Activated CD8-positive, alpha-beta T cell treated with anti-CD3 and anti-CD28 coated beads, Interleukin-2, amount 10 ng/mL, durations not matched to agents 7 days and 5 days (primary cell): Measurements from ENCODE around the gene PKNOX2. TPM values are rescaled to one million over a fixed set of nuclear protein-coding genes. Genes with fewer than 3 reads are reported as not detected.

Experiments used
- ATAC-seq: fragments of 150-1000 bp; cut with Tn5 transposase; one replicate; pipeline ENCODE4 v1.10.0; 2021; ENCODE audit warnings: moderate library complexity
- CTCF ChIA-PET: fragments of 350-600 bp; sonication (Branson Sonifier 250); formaldehyde crosslinking; loops from one replicate; lab custom pipeline; 2021; ENCODE audit warnings: antibody characterized with exemption; lab: Charles Lee
- POLR2A ChIA-PET: fragments of 350-600 bp; sonication (Branson Sonifier 250); formaldehyde crosslinking; loops from one replicate; lab custom pipeline; 2021; ENCODE audit warnings: antibody characterized with exemption; lab: Charles Lee
- DNase-seq: peaks from one replicate; pipeline ENCODE4 v3.0.0-alpha.2; 2020
- H3K27ac Mint-ChIP-seq: one replicate; pipeline ENCODE4 v1.8.0; 2021; ENCODE audit warnings: mild to moderate bottlenecking, mixed read lengths
- H3K27me3 Mint-ChIP-seq: one replicate; pipeline ENCODE4 v1.8.0; 2021; ENCODE audit warnings: low read depth, mixed read lengths
- H3K36me3 Mint-ChIP-seq: one replicate; pipeline ENCODE4 v1.8.0; 2021; ENCODE audit warnings: low read depth, mixed read lengths
- H3K4me1 Mint-ChIP-seq: one replicate; pipeline ENCODE4 v1.8.0; 2021; ENCODE audit warnings: low read depth, mixed read lengths
- H3K4me3 Mint-ChIP-seq: one replicate; pipeline ENCODE4 v1.8.0; 2021; ENCODE audit warnings: mild to moderate bottlenecking, mixed read lengths
- H3K9me3 Mint-ChIP-seq: one replicate; pipeline ENCODE4 v1.8.0; 2022; ENCODE audit warnings: mixed read lengths; ENCODE audit not compliant: insufficient read depth
- total RNA-seq, 2 experiments: library from RNA; stranded (reverse); gene quantifications; one replicate each; pipeline ENCODE4 v1.2.3, GENCODE V29; 2021

PKNOX2 gene
- total RNA-seq, 2 experiments from 2014 or later: not detected

DNA sequence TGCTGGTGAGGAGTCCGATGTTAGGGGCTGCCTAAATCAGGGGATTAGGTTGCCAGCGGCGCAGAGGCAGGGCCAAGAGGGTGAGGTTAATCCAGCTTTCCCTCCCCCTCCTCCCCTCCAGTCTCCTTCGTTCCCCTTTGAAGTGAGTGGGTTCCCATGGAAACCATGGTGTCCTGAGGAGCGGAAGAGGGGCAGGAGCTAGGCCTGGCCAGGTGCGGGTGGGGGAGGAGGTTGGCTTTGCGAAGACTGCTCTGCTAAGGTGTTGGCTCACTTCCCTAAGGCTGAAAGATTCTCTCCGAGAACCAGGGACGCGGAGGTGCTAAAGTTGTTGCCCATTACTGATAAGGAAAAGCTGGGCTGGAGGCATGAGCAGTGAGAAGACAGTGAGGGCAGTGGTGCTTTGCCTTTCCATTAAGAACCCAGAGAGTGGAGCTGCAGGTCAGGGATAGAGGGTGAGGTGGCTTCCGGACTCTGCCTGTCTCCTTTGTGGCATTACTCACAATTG is 206.9 kb downstream of the PKNOX2 start:
- ChIA-PET POLR2A (no interaction called here), CTCF (no interaction called here)
- no peaks in the 10 kb centered on the region for H3K4me1 Mint-ChIP-seq
- ATAC-seq (no peak), DNase-seq (no peak)
- no peaks in the 10 kb centered on the region for H3K36me3 Mint-ChIP-seq
- no peak overlapping the region for H3K4me3 Mint-ChIP-seq
- no peak overlapping the region for H3K27ac Mint-ChIP-seq
- H3K27me3 Mint-ChIP-seq: peaks cover 38% of the 10 kb centered on the region
- H3K9me3 Mint-ChIP-seq: no peaks in the 10 kb centered on the region

DNA sequence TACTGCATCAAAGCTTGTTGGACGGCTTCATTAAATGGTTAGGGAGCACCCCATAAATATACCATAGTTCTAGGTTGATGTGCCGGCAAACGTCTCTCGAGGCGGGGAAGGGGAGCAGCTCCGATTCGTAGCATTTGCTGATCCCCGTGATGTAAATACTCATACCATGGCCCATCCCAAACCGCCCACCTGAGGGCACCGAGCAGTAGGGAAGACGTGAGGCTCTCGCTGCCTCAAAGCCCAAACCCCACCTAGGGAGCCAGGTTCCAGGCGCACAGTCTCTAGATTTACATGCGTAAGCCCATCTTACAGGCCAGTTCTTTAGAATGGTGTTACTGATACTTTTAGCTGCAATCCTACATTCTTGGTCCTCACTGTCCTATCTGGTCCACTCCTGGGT is 207.5 kb downstream of the PKNOX2 start:
- H3K9me3 Mint-ChIP-seq: no peaks in the 10 kb centered on the region
- CTCF ChIA-PET: interaction anchor here (1.3 kb wide), 1 partner anchor 26 kb away, joined by 4 read pairs; no protein-coding TSS in a partner anchor
- no peaks in the 10 kb centered on the region for H3K36me3 Mint-ChIP-seq
- ATAC-seq: no peak
- H3K4me1 Mint-ChIP-seq: no peaks in the 10 kb centered on the region
- H3K4me3 Mint-ChIP-seq: no peak overlapping the region
- H3K27me3 Mint-ChIP-seq: peaks cover 36% of the 10 kb centered on the region
- no peak overlapping the region for H3K27ac Mint-ChIP-seq
- POLR2A ChIA-PET: no interaction called here
- DNase-seq: no peak

DNA sequence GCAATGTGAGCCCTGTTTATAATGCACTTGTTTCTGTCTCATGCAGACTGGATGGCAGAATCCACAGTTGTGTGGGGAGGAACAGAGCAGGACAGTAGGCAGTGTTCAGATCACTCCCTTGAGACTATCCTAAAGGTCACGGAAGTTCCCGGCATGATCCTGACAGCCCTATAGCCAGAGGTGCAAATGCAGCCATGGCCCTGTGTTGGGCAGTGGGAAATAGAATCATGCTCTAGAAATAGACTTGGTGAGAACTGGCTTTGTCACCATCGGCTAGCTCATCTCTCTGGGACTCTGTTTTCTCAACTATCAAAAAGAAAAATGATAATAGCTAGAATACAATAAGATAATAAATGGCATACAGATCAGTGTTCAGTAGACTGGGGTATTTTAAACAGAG is 208.4 kb downstream of the PKNOX2 start:
- POLR2A ChIA-PET: no interaction called here
- H3K4me3 Mint-ChIP-seq: no peak overlapping the region
- no peaks in the 10 kb centered on the region for H3K4me1 Mint-ChIP-seq
- DNase-seq (no peak), ATAC-seq (no peak)
- peaks cover 34% of the 10 kb centered on the region for H3K27me3 Mint-ChIP-seq
- CTCF ChIA-PET: interaction anchor here (1.3 kb wide), 1 partner anchor 27 kb away, joined by 4 read pairs; no protein-coding TSS in a partner anchor
- no peaks in the 10 kb centered on the region for H3K9me3 Mint-ChIP-seq
- no peaks in the 10 kb centered on the region for H3K36me3 Mint-ChIP-seq
- H3K27ac Mint-ChIP-seq: no peak overlapping the region

DNA sequence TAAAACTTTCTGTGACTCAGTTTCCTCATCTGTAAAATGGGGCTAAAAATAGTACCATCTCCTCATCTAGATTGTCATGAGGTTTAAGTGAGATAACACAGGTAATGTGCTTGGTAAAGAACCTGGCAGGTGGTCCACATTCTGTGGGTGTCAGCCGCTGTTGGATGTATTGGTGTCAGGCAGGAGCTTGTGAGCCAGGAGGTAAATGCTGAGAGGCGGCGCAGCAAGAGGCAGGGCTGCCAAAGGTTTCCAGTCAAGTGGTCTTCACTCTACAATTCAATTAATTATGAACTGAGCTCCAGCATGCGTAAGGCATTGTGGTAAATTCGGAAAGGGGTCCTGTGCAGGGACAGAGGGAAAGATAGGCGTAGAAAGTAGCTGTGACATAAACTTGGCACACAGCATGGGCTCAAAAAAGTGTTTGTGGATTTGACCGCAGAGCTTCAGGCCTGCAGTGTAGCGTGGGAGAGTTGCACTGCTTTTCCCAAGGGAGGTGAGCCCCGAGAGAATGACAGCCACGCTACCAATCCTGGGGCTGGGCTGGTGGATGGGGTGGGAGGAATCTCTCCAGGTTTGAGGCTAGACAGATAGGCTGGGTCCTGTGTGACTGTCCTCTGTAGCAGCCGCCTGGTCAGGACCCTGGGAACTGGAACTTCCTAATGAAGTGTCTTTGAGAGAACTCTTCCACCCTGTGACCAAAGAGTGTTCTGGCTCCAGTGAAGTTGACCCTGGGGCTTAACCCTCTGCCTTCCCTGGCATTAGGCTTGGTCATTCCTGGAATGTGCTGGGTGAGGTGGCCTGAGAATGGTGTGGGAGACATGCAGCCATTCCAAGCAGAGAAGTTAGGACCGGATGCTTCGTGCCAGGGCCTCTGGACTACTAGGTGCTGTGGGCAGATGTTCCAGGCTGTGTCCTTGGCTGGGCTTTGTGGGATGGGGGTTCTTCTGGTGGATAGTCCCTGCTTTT is 209.2 kb downstream of the PKNOX2 start:
- POLR2A ChIA-PET: no interaction called here
- CTCF ChIA-PET: interaction anchor here (1.3 kb wide), 1 partner anchor 28 kb away, joined by 4 read pairs; no protein-coding TSS in a partner anchor
- Mint-ChIP-seq H3K4me3 (no peak overlapping the region), H3K27ac (no peak overlapping the region), H3K9me3 (no peaks in the 10 kb centered on the region), H3K4me1 (no peaks in the 10 kb centered on the region), H3K27me3 (peaks cover 34% of the 10 kb centered on the region), H3K36me3 (no peaks in the 10 kb centered on the region)
- no peak for DNase-seq
- no peak for ATAC-seq

DNA sequence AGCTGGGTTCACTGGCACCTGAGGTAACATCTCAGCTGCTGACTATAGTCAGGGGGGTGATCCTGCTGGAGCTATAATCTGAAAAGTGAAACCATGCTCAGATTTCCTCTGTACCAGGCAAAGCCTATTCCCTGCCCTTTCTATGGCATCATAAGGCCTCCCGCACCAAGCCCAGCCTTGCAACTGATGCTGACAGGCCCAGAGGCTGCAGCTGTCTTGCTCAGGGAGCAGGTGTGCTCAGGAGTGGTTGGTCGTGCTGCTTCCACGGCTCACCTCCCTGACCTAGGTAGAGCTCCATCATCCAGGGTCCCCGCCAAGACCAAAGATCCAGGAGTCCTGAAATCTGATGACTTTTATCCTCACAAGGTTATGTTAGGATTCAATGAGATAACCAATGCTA is 209.8 kb downstream of the PKNOX2 start:
- no peak for DNase-seq
- ChIA-PET POLR2A (no interaction called here), CTCF (no interaction called here)
- H3K9me3 Mint-ChIP-seq: no peaks in the 10 kb centered on the region
- H3K4me3 Mint-ChIP-seq: no peak overlapping the region
- no peak overlapping the region for H3K27ac Mint-ChIP-seq
- peaks cover 34% of the 10 kb centered on the region for H3K27me3 Mint-ChIP-seq
- H3K36me3 Mint-ChIP-seq: no peaks in the 10 kb centered on the region
- H3K4me1 Mint-ChIP-seq: no peaks in the 10 kb centered on the region
- no peak for ATAC-seq

DNA sequence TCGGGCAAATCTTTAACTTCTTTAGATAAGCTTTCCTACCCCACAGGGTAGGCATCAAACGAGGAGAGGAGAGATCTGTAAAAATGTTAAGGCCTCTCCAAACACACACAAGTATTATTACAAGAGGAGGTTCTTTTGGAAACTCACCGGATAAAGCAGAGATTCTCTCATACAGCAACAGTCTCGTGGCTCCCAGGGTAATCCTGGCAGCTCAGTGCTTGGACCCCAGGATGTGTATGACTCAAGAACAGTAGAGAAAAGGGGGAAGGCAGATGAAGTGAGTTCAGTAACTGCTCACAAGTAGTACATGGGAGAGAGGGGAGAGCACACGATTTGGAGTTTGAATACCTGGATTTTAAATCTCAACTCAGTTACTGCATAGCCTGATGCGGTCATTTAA is 210.6 kb downstream of the PKNOX2 start:
- CTCF ChIA-PET: no interaction called here
- H3K27ac Mint-ChIP-seq: no peak overlapping the region
- ATAC-seq: no peak
- no peak for DNase-seq
- no peak overlapping the region for H3K4me3 Mint-ChIP-seq
- no peaks in the 10 kb centered on the region for H3K36me3 Mint-ChIP-seq
- H3K27me3 Mint-ChIP-seq: peaks cover 34% of the 10 kb centered on the region
- no peaks in the 10 kb centered on the region for H3K9me3 Mint-ChIP-seq
- H3K4me1 Mint-ChIP-seq: no peaks in the 10 kb centered on the region
- POLR2A ChIA-PET: no interaction called here

DNA sequence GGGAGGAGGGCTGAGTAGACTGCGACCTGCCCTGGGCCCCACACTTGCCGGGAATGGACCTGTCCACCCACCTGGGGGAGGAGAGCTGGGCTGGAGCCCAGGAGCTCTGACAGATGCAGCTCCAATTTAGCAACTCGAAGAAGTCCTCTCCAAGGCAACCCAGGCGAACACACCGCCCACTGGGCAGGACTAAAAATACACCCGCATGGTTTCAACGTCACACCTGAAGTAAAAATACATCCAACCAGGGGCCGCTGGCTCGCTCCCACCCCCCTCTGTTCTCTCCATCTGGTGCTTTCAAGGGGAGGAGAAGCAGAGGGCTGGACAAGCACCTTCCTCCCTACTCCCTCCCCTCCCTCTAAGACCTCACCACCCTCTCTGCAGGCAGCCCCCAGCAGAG is 211.6 kb downstream of the PKNOX2 start:
- H3K9me3 Mint-ChIP-seq: no peaks in the 10 kb centered on the region
- H3K4me1 Mint-ChIP-seq: no peaks in the 10 kb centered on the region
- H3K4me3 Mint-ChIP-seq: no peak overlapping the region
- ATAC-seq (no peak), DNase-seq (no peak)
- ChIA-PET POLR2A (no interaction called here), CTCF (no interaction called here)
- no peaks in the 10 kb centered on the region for H3K36me3 Mint-ChIP-seq
- peaks cover 26% of the 10 kb centered on the region for H3K27me3 Mint-ChIP-seq
- no peak overlapping the region for H3K27ac Mint-ChIP-seq

DNA sequence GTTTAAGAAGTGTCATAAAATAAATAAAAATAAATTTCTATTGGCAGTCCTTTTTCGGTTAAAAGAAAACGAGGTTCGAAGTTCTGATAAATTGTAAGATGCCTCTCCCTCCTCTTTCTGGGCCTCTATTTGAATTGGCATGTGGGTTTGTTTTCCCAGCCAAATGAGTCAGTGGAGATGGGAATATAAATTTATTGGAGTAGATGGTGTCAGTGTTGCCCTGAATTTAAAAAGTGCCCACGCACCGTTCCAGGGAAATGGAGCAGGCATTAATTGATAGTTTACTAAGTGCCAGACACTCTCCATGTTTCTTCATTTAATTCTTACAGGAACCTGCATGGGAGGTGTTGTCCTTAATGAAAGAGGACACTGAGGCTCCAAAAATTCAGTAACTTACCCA is 212.3 kb downstream of the PKNOX2 start:
- peaks cover 25% of the 10 kb centered on the region for H3K27me3 Mint-ChIP-seq
- no peaks in the 10 kb centered on the region for H3K4me1 Mint-ChIP-seq
- H3K27ac Mint-ChIP-seq: no peak overlapping the region
- DNase-seq: no peak
- H3K36me3 Mint-ChIP-seq: no peaks in the 10 kb centered on the region
- no peak for ATAC-seq
- no peak overlapping the region for H3K4me3 Mint-ChIP-seq
- CTCF ChIA-PET: no interaction called here
- H3K9me3 Mint-ChIP-seq: no peaks in the 10 kb centered on the region
- POLR2A ChIA-PET: no interaction called here

DNA sequence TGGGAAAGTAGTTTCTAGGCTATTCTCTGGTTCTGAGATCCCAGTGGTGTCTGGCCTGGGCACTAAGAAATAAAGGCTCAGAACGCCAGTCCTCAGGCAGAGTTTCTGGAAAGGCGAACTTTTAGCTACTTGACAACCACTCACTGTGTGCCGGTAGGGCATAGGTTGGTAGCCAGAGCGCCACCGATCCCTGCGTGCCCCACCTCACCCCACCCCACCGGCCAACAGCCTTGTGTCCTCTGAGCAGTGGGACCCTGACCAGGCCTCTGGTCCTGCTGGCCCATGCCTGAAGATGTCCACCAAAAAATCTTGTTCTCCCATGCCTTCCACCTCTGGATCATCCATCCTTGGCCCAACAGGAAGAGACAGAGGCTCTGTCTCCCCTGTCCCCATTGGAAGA is 213.5 kb downstream of the PKNOX2 start:
- Mint-ChIP-seq H3K9me3 (no peaks in the 10 kb centered on the region), H3K27me3 (peaks cover 22% of the 10 kb centered on the region), H3K36me3 (no peaks in the 10 kb centered on the region), H3K4me3 (no peak overlapping the region), H3K4me1 (no peaks in the 10 kb centered on the region), H3K27ac (no peak overlapping the region)
- ATAC-seq: no peak
- CTCF ChIA-PET: no interaction called here
- POLR2A ChIA-PET: no interaction called here
- no peak for DNase-seq

DNA sequence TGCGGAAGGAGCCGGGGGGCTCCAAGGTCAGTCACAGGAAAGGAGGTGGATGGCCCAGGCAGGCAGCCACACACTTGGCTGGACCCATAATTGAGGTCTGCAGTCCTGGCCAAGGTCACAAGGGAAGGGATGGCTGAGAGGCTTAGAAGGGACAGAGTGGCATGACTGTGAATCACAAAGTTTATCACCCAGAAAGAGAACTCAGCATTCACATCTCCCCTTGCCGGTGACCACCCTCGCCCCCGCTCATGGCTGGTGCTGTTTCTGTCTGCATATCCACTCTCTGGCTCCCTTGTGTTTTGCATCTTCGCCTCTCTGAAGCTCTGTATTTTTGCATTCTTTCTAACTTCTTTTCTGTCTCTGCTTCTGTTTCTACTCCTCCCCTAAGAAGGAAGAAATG is 214.0 kb downstream of the PKNOX2 start:
- ATAC-seq: no peak
- H3K27me3 Mint-ChIP-seq: peaks cover 22% of the 10 kb centered on the region
- DNase-seq: no peak
- H3K9me3 Mint-ChIP-seq: no peaks in the 10 kb centered on the region
- ChIA-PET CTCF (no interaction called here), POLR2A (no interaction called here)
- no peaks in the 10 kb centered on the region for H3K36me3 Mint-ChIP-seq
- no peak overlapping the region for H3K4me3 Mint-ChIP-seq
- H3K4me1 Mint-ChIP-seq: no peaks in the 10 kb centered on the region
- H3K27ac Mint-ChIP-seq: no peak overlapping the region

DNA sequence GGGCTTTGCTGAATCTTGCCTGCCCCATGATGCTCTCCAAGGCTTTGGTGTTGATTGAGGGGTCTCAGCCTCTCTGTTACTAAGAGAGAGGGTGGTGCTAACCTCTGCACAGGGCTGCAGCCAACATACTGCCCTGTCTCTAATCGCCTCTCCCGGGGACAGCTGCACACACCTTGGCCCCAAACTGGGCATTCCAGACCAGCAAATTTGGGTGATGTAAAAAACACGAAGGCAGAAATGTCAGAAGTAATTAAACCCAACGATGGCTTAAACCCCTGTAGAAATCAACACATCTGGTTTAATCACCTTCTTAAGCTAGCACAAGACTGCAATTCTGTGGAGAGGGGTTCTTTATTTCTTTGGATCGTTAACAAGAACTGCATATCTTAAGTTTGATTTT is 215.0 kb downstream of the PKNOX2 start:
- Mint-ChIP-seq H3K36me3 (no peaks in the 10 kb centered on the region), H3K9me3 (no peaks in the 10 kb centered on the region), H3K4me1 (no peaks in the 10 kb centered on the region), H3K27ac (no peak overlapping the region), H3K4me3 (no peak overlapping the region), H3K27me3 (peaks cover 19% of the 10 kb centered on the region)
- ATAC-seq: no peak
- ChIA-PET POLR2A (no interaction called here), CTCF (no interaction called here)
- DNase-seq: no peak

DNA sequence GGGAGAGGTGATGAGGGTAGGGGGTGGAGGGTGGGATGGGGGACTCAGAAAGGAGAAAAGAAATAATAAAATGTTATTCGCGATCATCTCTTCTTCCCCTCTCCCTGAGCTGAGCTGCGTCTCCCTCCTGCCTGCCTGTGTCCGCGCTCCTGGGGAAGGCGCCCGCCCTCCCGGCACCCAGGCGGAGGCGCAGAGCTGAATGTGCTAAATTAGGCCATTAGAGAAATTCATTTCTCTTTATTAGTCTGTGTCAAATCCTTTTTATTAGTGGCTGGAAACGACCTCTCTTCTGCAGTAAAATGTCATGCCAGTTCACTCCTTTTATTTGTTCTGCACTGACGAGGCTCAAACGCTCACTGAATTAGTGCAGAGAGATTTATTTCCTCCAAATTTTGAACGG is 215.4 kb downstream of the PKNOX2 start:
- ATAC-seq: no peak
- Mint-ChIP-seq H3K9me3 (no peaks in the 10 kb centered on the region), H3K36me3 (no peaks in the 10 kb centered on the region), H3K4me1 (no peaks in the 10 kb centered on the region), H3K4me3 (no peak overlapping the region), H3K27me3 (peaks cover 18% of the 10 kb centered on the region), H3K27ac (no peak overlapping the region)
- DNase-seq: no peak
- CTCF ChIA-PET: no interaction called here
- POLR2A ChIA-PET: no interaction called here
